Measurements from ENCODE around the gene CSK. TPM values are rescaled to one million over a fixed set of nuclear protein-coding genes. Genes with fewer than 3 reads are reported as not detected.

CSK gene
- total RNA-seq, 1 experiment from 2014 or later = 103 TPM

DNA sequence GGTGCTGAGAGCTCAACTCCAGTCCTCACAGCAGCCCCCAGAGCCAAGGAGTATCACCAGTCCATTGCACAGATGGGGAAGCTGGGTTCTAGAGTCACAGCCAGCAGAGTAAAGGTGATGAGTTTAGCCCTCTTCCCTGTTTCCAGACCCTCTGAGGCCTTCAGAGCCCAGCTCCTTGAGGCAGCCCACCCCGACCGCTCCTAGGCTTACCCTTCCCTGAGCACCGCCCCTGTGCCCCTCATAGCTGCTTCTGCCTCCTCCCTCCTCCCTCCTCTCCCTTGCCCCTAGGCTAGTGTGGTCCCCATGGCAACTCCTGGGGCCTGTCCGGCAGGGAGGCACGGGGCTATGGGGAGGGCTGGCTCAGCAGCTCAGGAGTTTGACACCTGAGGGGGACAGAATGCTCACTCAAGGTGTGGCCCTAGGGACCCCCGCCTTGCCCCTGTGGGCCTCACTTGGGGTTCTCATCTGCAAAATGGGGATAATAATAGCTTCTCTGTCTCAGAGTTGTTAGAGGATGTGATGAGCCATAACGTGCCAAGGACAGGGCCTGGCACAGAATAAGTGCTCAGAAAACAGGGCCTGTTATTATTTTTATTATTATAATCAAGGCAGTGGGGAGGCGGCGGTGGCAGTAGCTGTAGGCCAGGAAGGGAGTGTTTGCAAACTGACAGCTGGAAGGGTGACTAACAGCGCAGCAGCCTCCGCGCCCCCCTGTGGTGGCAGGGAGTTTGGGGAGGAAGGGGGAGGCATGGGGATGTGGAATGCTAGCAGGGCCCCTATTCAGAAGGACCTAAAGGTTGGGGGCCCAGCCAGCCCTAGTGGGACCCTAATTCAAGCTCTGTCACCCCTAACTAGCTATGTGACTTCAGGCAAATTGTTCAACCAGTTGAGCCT lies 11.5 kb downstream of the CSK start:
- CTCF ChIA-PET = interaction anchor here (0.6 to 0.9 kb wide), 2 partner anchors 12 to 13 kb away, joined by 3 read pairs; partner anchors contain the start of gene CSK
- no TSS peak for BruUV-seq (replicated peaks)
- Histone ChIP-seq H3K27me3 (replicated peaks; ENCODE audit: insufficient read depth, low read depth, low read length, poor library complexity) (no peaks in the 10 kb centered on the region), H3K4me1 (ENCODE audit: insufficient read depth, low read length, poor library complexity, severe bottlenecking) (peaks cover 24% of the 10 kb centered on the region), H3K9me3 (ENCODE audit: low read depth, low read length, poor library complexity, severe bottlenecking) (no peaks in the 10 kb centered on the region), H3K4me3 (ENCODE audit: low read depth, low read length, poor library complexity, severe bottlenecking) (no peak overlapping the region), H3K36me3 (ENCODE audit: insufficient read depth, low read length, poor library complexity, severe bottlenecking) (peaks cover 5% of the 10 kb centered on the region), H3K27ac (ENCODE audit: low read depth, low read length, poor library complexity, severe bottlenecking) (no peak overlapping the region)
- DNase-seq (ENCODE audit: low spot score) = peak; percentile 52
- intact Hi-C loops (cut with micrococcal nuclease; ENCODE audit: unreplicated experiment) = no loop called here
- TF ChIP-seq CTCF (conservative IDR thresholded peaks at IDR 0.05; ENCODE audit: low read depth, low read length) (no peak), EZH2 (IDR thresholded peaks at IDR 0.05; ENCODE audit: borderline replicate concordance, low read depth, low read length, poor library complexity, severe bottlenecking) (no peak)
- POLR2A ChIA-PET (ENCODE audit: low non-redundant PET) = no interaction called here

DNA sequence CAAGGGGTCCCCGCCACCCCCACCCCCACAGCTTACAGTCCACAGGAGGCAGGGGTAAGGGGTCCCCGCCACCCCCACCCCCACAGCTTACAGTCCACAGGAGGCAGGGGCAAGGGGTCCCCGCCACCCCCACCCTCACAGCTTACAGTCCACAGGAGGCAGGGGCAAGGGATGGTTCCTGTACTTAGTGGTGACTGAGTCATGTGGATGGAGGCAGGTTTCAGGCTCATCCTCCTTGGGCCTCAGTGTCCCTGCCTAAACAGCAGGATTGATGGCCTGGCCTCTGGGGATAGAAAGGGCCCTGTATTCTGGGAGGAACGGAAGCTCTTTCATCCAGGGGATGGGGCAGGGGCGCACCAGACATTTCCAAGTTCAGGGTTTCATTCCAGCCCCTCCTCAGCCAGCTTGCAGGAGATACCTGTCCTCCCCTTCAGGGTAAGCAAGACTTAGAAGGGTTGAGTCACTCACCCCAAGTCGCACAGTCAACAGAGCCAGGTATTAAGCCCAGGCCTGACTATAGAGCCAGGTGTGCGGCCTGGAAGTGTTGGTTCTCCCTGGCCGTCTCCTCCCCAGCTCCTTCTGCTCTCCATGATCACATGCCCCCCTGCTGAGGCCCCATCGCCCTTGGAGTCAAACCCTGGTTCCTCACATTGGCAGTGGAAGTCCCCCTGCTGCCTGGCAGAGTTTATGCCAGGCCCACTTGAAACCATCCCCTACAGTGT lies 12.5 kb downstream of the CSK start:
- BruUV-seq (replicated peaks) = no TSS peak
- no peak for DNase-seq (ENCODE audit: low spot score)
- H3K9me3 ChIP-seq (ENCODE audit: low read depth, low read length, poor library complexity, severe bottlenecking) = no peaks in the 10 kb centered on the region
- H3K36me3 ChIP-seq (ENCODE audit: insufficient read depth, low read length, poor library complexity, severe bottlenecking) = peaks cover 4% of the 10 kb centered on the region
- ChIA-PET POLR2A (ENCODE audit: low non-redundant PET) (no interaction called here), CTCF (interaction anchor here (0.9 kb wide), 1 partner anchor 13 kb away, joined by 3 read pairs; the partner anchor contains the start of gene CSK)
- intact Hi-C loops (cut with micrococcal nuclease; ENCODE audit: unreplicated experiment) = no loop called here
- peaks cover 17% of the 10 kb centered on the region for H3K4me1 ChIP-seq (ENCODE audit: insufficient read depth, low read length, poor library complexity, severe bottlenecking)
- H3K27ac ChIP-seq (ENCODE audit: low read depth, low read length, poor library complexity, severe bottlenecking) = no peak overlapping the region
- H3K27me3 ChIP-seq (replicated peaks; ENCODE audit: insufficient read depth, low read depth, low read length, poor library complexity) = no peaks in the 10 kb centered on the region
- no peak for TF ChIP-seq CTCF (conservative IDR thresholded peaks at IDR 0.05; ENCODE audit: low read depth, low read length)
- no peak for TF ChIP-seq EZH2 (IDR thresholded peaks at IDR 0.05; ENCODE audit: borderline replicate concordance, low read depth, low read length, poor library complexity, severe bottlenecking)
- no peak overlapping the region for H3K4me3 ChIP-seq (ENCODE audit: low read depth, low read length, poor library complexity, severe bottlenecking)

DNA sequence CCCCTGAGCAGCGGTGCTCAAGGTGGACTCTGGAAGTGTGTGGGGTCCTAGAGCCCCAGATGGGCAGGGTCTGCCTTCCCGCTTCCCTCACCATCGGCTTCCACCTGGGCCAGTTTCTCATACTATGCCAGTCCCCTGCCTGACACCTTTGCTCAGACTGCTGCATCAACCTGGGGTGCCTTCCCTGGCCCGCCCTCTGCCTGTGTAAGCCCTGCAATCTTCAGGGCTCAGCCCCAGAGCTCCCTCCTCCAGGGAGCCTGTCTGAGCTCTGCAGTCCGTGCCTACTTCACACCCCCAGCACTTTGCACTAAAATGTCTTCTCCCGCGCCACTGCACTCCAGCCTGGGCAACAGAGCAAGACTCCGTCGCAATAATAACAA lies 13.1 kb downstream of the CSK start:
- Histone ChIP-seq H3K9me3 (ENCODE audit: low read depth, low read length, poor library complexity, severe bottlenecking) (no peaks in the 10 kb centered on the region), H3K27me3 (replicated peaks; ENCODE audit: insufficient read depth, low read depth, low read length, poor library complexity) (no peaks in the 10 kb centered on the region), H3K27ac (ENCODE audit: low read depth, low read length, poor library complexity, severe bottlenecking) (no peak overlapping the region), H3K4me1 (ENCODE audit: insufficient read depth, low read length, poor library complexity, severe bottlenecking) (peaks cover 13% of the 10 kb centered on the region), H3K4me3 (ENCODE audit: low read depth, low read length, poor library complexity, severe bottlenecking) (no peak overlapping the region), H3K36me3 (ENCODE audit: insufficient read depth, low read length, poor library complexity, severe bottlenecking) (peaks cover 6% of the 10 kb centered on the region)
- no peak for DNase-seq (ENCODE audit: low spot score)
- intact Hi-C loops (cut with micrococcal nuclease; ENCODE audit: unreplicated experiment) = no loop called here
- ChIA-PET CTCF (no interaction called here), POLR2A (ENCODE audit: low non-redundant PET) (no interaction called here)
- BruUV-seq (replicated peaks) = no TSS peak
- no peak for TF ChIP-seq CTCF (conservative IDR thresholded peaks at IDR 0.05; ENCODE audit: low read depth, low read length)
- TF ChIP-seq EZH2 (IDR thresholded peaks at IDR 0.05; ENCODE audit: borderline replicate concordance, low read depth, low read length, poor library complexity, severe bottlenecking) = no peak
